GM12873 (cell line): ENCODE data around the gene TNFRSF21.

Source experiments
- CTCF ChIP-seq: IDR thresholded peaks from 2 replicates; pipeline ENCODE4 v1.5.1; 2012; ENCODE audit warnings: low read depth, mild to moderate bottlenecking, moderate library complexity, low read length, control low read depth; ENCODE audit not compliant: insufficient read depth; ENCODE audit errors: missing control alignments

TNFRSF21 gene

GRCh38 chr6:47352194-47352920, 42.7 kb upstream of the TNFRSF21 start:
- peak; percentile 13 for TF ChIP-seq CTCF

GRCh38 chr6:47351621-47352020, 41.9 kb upstream of the TNFRSF21 start:
- no peak for TF ChIP-seq CTCF

DNA sequence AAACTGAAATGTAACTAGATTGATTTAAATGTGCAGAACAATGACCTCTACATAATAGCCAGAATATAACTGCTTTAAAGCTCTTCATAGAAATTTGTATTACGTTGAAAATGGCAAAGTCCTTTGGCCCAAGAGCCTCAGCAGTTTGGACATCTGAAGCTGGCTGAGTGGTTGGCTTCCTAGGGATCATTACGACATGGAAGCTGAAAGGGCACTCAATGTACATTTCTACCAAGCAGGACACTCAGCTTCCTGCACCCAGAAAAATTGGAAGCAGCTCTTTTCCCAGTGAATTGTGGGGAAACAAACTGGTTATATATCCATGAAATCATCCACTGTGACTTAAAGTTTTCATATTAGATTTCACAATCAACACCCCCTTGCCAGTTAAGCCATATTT, 40.2 kb upstream of the TNFRSF21 start:
- no peak for TF ChIP-seq CTCF

GRCh38 chr6:47348316-47348863, 38.7 kb upstream of the TNFRSF21 start:
- TF ChIP-seq CTCF: no peak

DNA sequence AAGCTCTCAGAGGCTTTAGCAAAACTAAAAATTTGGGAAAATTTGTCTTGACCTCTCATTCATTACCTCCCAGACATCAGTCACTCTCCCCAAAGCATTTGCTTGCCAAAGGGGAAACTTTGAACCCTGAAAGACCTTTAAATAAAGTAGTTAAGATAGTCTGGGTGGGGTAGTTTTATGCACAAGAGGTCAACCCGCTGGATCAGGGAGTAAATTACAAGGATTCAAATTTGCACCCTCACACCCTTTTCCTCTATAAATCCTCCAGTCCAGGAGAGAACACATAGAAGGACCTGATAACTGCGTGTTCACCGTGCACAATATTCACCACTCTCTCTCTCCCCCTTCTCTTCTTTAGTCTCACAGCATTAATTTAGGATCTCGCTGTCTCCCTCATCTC, 36.1 kb upstream of the TNFRSF21 start:
- TF ChIP-seq CTCF: no peak

- no peak for TF ChIP-seq CTCF
These were observed 34.3 kb upstream of the TNFRSF21 start for GRCh38 chr6:47344022-47344421.

DNA sequence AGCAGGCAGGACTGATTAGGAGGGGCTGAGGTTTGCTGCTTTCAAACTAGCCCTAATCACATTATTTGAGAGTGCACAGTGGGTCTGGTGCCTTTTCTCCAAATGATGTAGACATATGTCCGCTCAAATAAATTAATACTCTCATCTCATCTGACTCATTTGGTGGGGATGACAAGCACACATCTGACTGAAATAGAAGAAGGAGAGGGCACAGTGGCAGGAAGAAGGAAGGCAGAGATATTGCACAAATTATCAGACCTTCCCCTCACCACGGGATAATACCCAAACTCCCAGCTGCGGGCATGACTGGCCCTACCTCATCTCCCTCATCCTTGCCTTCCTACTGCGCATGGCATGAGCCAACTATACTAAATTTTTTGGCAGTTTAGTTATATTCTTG, 33.9 kb upstream of the TNFRSF21 start:
- no peak for TF ChIP-seq CTCF
